Choroid plexus epithelial cell (primary cell): Measurements from ENCODE around the gene EPRS1.

Experiments used
- DNase-seq: peaks from one replicate; pipeline ENCODE4 v3.0.0-alpha.2; 2010; ENCODE audit warnings: low read depth
- H3K4me3 ChIP-seq: 2 replicates; pipeline ENCODE4 v1.5.1; 2011; ENCODE audit warnings: low read depth, mild to moderate bottlenecking, control low read depth, low read length, moderate library complexity
- TF ChIP-seq, protein P1 (sequence below): conservative IDR thresholded peaks from 2 replicates; pipeline ENCODE4 v1.5.1; 2011; ENCODE audit warnings: low read depth, mild to moderate bottlenecking, control low read depth, inconsistent platforms, low read length, moderate library complexity

EPRS1 gene

DNA sequence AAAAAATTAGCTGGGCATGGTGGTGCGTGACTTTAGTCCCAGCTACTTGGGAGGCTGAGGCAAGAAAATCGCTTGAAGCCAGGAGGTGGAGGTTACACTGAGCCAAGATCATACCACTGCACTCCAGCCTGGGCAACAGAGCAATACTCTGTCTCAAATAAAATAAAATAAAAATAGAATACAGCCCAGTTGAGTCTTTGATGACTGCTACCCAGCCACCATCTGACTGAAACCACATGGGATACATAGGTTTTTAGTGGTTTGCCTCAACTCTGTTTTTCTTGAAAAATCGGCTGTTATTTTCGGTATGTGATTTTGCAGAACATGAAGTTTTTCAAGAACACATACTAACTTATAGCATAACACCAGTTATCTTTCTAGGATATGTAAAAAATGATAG lies 46.5 kb downstream of the EPRS1 start:
- TF ChIP-seq, protein P1, sequence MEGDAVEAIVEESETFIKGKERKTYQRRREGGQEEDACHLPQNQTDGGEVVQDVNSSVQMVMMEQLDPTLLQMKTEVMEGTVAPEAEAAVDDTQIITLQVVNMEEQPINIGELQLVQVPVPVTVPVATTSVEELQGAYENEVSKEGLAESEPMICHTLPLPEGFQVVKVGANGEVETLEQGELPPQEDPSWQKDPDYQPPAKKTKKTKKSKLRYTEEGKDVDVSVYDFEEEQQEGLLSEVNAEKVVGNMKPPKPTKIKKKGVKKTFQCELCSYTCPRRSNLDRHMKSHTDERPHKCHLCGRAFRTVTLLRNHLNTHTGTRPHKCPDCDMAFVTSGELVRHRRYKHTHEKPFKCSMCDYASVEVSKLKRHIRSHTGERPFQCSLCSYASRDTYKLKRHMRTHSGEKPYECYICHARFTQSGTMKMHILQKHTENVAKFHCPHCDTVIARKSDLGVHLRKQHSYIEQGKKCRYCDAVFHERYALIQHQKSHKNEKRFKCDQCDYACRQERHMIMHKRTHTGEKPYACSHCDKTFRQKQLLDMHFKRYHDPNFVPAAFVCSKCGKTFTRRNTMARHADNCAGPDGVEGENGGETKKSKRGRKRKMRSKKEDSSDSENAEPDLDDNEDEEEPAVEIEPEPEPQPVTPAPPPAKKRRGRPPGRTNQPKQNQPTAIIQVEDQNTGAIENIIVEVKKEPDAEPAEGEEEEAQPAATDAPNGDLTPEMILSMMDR = no peak
- DNase-seq = no peak
- H3K4me3 ChIP-seq = no peak overlapping the region
